ENCODE data around the gene ASF1B. TPM values are rescaled to one million over a fixed set of nuclear protein-coding genes. Genes with fewer than 3 reads are reported as not detected.
"Not testable (repeated sequence)": the region's sequence is repeated elsewhere in the genome, so short reads cannot be mapped to it uniquely, and the experiment has no call there.

The ASF1B gene
- total RNA-seq, 1 experiment from 2014 or later: 67.4 TPM

- DNase-seq: no peak
- H3K4me1 ChIP-seq (replicated peaks; ENCODE audit: insufficient read depth): no peaks in the 10 kb centered on the region
- H3K4me2 ChIP-seq: no peak overlapping the region
- H3K27me3 ChIP-seq (ENCODE audit: insufficient read depth, low read depth): no peaks in the 10 kb centered on the region
- no TSS peak for BruUV-seq (replicated peaks)
- no peaks in the 10 kb centered on the region for H3K79me2 ChIP-seq (ENCODE audit: low read depth)
- TF ChIP-seq CTCF (conservative IDR thresholded peaks at IDR 0.05) (no peak), EZH2 (IDR thresholded peaks at IDR 0.05; ENCODE audit: low read depth) (no peak)
- no peaks in the 10 kb centered on the region for H3F3A ChIP-seq (ENCODE audit: insufficient read depth, low read depth)
- intact Hi-C loops (cut with micrococcal nuclease; ENCODE audit: unreplicated experiment): no loop called here
- H4K20me1 ChIP-seq (ENCODE audit: insufficient read depth): 0 out of 2 replicates have a peak, but pooled peaks cover 6% of the 10 kb centered on the region
- H3K9me2 ChIP-seq (ENCODE audit: insufficient read depth): no peaks in the 10 kb centered on the region
- no peak overlapping the region for H2AFZ ChIP-seq
- POLR2A ChIA-PET (ENCODE audit: unreplicated experiment): no interaction called here
- H3K36me3 ChIP-seq (ENCODE audit: low read depth): no peaks in the 10 kb centered on the region
- H3K27ac ChIP-seq: no peak overlapping the region
- CTCF ChIA-PET: no interaction called here
- H3K4me3 ChIP-seq: no peak overlapping the region
- H3K9me3 ChIP-seq (ENCODE audit: insufficient read depth, low read depth): no peaks in the 10 kb centered on the region
Observed at GRCh38 chr19:14183741-14184350, 47.5 kb upstream of the ASF1B start.

DNA sequence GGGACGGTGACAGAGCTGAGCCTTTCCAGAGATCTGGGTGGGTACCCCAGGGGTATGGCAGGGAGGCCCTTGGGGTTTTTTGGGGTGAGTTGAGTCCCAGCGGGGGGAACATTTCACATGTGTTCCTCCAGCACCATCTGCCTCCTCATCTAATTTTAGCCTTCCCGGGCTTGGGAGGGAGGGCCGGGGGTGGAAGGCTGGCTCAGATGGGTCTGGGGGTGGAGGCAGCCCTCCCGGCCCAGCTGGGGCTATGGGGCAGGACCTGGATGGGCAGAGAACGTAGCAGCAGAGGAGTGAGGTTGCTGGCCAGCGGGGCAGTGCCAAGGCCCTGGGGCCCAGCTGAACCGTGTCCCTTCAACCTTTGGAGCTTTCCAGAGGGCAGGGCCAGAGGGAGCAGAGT is 46.1 kb upstream of the ASF1B start:
- Histone ChIP-seq H3K36me3 (ENCODE audit: low read depth) (no peaks in the 10 kb centered on the region), H3F3A (ENCODE audit: insufficient read depth, low read depth) (no peaks in the 10 kb centered on the region), H3K4me2 (no peak overlapping the region), H3K79me2 (ENCODE audit: low read depth) (no peaks in the 10 kb centered on the region), H3K27me3 (ENCODE audit: insufficient read depth, low read depth) (no peaks in the 10 kb centered on the region), H3K9me3 (ENCODE audit: insufficient read depth, low read depth) (no peaks in the 10 kb centered on the region), H2AFZ (no peak overlapping the region), H3K4me1 (replicated peaks; ENCODE audit: insufficient read depth) (no peaks in the 10 kb centered on the region), H3K4me3 (no peak overlapping the region), H4K20me1 (ENCODE audit: insufficient read depth) (0 out of 2 replicates have a peak, but pooled peaks cover 6% of the 10 kb centered on the region), H3K9me2 (ENCODE audit: insufficient read depth) (no peaks in the 10 kb centered on the region), H3K27ac (no peak overlapping the region)
- DNase-seq: no peak
- TF ChIP-seq EZH2 (IDR thresholded peaks at IDR 0.05; ENCODE audit: low read depth) (no peak), CTCF (conservative IDR thresholded peaks at IDR 0.05) (no peak)
- CTCF ChIA-PET: no interaction called here
- POLR2A ChIA-PET (ENCODE audit: unreplicated experiment): no interaction called here
- intact Hi-C loops (cut with micrococcal nuclease; ENCODE audit: unreplicated experiment): no loop called here
- no TSS peak for BruUV-seq (replicated peaks)

GRCh38 chr19:14181906-14182305 is 45.5 kb upstream of the ASF1B start:
- BruUV-seq (replicated peaks): no TSS peak
- no peak overlapping the region for H3K4me3 ChIP-seq
- no peaks in the 10 kb centered on the region for H3K9me2 ChIP-seq (ENCODE audit: insufficient read depth)
- no peak overlapping the region for H3K4me2 ChIP-seq
- H3K9me3 ChIP-seq (ENCODE audit: insufficient read depth, low read depth): no peaks in the 10 kb centered on the region
- H3K27ac ChIP-seq: no peak overlapping the region
- no peaks in the 10 kb centered on the region for H3K27me3 ChIP-seq (ENCODE audit: insufficient read depth, low read depth)
- no peaks in the 10 kb centered on the region for H3K4me1 ChIP-seq (replicated peaks; ENCODE audit: insufficient read depth)
- intact Hi-C loops (cut with micrococcal nuclease; ENCODE audit: unreplicated experiment): no loop called here
- DNase-seq: no peak
- POLR2A ChIA-PET (ENCODE audit: unreplicated experiment): no interaction called here
- H4K20me1 ChIP-seq (ENCODE audit: insufficient read depth): 0 out of 2 replicates have a peak, but pooled peaks cover 6% of the 10 kb centered on the region
- CTCF ChIA-PET: no interaction called here
- H3K79me2 ChIP-seq (ENCODE audit: low read depth): no peaks in the 10 kb centered on the region
- H3F3A ChIP-seq (ENCODE audit: insufficient read depth, low read depth): no peaks in the 10 kb centered on the region
- TF ChIP-seq CTCF (conservative IDR thresholded peaks at IDR 0.05): no peak
- TF ChIP-seq EZH2 (IDR thresholded peaks at IDR 0.05; ENCODE audit: low read depth): no peak
- no peak overlapping the region for H2AFZ ChIP-seq
- H3K36me3 ChIP-seq (ENCODE audit: low read depth): no peaks in the 10 kb centered on the region

DNA sequence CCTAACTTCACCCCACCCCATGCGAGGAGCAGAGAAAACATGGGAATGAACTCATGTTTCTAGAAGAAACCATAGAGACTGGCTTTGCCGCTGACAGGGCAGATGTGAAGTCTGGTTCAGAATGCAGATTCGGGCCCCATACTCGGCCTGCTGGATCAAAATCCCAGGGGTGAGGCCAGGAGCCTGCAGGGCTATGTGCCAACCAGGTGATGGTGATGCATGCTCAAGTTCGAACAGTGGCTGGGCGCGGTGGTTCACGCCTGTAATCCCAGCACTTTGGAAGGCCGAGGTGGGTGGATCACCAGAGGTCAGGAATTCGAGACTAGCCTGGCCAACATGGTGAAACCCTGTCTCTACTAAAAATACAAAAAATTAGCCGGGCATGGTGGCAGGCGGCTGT is 44.8 kb upstream of the ASF1B start:
- BruUV-seq (replicated peaks); POLR2A ChIA-PET (ENCODE audit: unreplicated experiment); H4K20me1 ChIP-seq (ENCODE audit: insufficient read depth); intact Hi-C loops (cut with micrococcal nuclease; ENCODE audit: unreplicated experiment); H3K27ac ChIP-seq; CTCF ChIA-PET; H3K9me3 ChIP-seq (ENCODE audit: insufficient read depth, low read depth); H3K4me3 ChIP-seq; H3K79me2 ChIP-seq (ENCODE audit: low read depth); H3K27me3 ChIP-seq (ENCODE audit: insufficient read depth, low read depth); H3K36me3 ChIP-seq (ENCODE audit: low read depth); H2AFZ ChIP-seq; DNase-seq; H3F3A ChIP-seq (ENCODE audit: insufficient read depth, low read depth); H3K4me1 ChIP-seq (replicated peaks; ENCODE audit: insufficient read depth); H3K4me2 ChIP-seq; H3K9me2 ChIP-seq (ENCODE audit: insufficient read depth): not testable (repeated sequence)
